Erythroblast (primary cell): ENCODE data around the gene TOP2A.
"Not testable (repeated sequence)": the region's sequence is repeated elsewhere in the genome, so short reads cannot be mapped to it uniquely, and the experiment has no call there.

ENCODE experiments used
- GATA1 ChIP-seq: IDR thresholded peaks from 2 replicates; pipeline ENCODE4 v1.6.1; 2011; ENCODE audit warnings: low read depth, mild to moderate bottlenecking, control low read depth, low read length, moderate library complexity
- POLR2A ChIP-seq: IDR thresholded peaks from 2 replicates; pipeline ENCODE4 v1.6.1; 2011; ENCODE audit warnings: mild to moderate bottlenecking, low read length

DNA sequence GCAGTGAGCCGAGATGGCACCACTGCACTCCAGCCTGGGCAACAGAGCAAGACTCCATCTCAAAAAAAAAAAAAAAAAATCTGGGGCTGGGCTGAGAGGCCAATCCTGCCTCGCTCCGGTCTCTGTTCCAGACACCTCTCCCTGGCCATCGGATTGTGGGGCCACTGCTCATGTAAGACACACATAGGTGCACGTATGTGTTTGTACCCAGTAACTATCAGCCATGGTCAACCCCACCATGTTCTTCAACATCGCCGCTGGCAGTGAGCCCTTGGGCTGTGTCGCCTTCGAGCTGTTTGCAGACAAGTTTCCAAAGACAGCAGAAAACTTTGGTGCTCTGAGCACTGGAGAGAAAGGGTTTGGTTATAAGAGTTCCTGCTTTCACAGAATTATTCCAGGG is 50.0 kb downstream of the TOP2A start:
- TF ChIP-seq POLR2A, GATA1: not testable (repeated sequence)
